ENCODE results near the gene SPEM2. TPM values are rescaled to one million over a fixed set of nuclear protein-coding genes. Genes with fewer than 3 reads are reported as not detected.

Gene SPEM2
- total RNA-seq, 1 experiment from 2014 or later = not detected

GRCh38 chr17:7403727-7403976 lies 21.8 kb upstream of the SPEM2 start:
- Histone ChIP-seq H3K9ac (ENCODE audit: extremely low read depth, insufficient read length, low read length) (peak overlapping the region; percentile 9), H3K23me2 (ENCODE audit: insufficient read length, low read depth, low read length, poor library complexity, severe bottlenecking) (peaks cover 5% of the 10 kb centered on the region), H4K8ac (replicated peaks; ENCODE audit: insufficient read length, low read depth, low read length) (no peak overlapping the region), H3K56ac (ENCODE audit: insufficient read length, low read depth, low read length) (no peak overlapping the region), H3K79me1 (ENCODE audit: insufficient read depth, low read depth, low read length, poor library complexity, severe bottlenecking) (no peaks in the 10 kb centered on the region), H3K9me3 (ENCODE audit: control insufficient read depth, low read depth, low read length) (no peaks in the 10 kb centered on the region), H3T11ph (ENCODE audit: low read length) (no peak overlapping the region), H2BK5ac (ENCODE audit: insufficient read length, low read length) (no peak overlapping the region), H4K20me1 (ENCODE audit: control insufficient read depth, insufficient read depth, insufficient read length) (no peaks in the 10 kb centered on the region), H3K18ac (ENCODE audit: insufficient read length, low read depth, low read length) (no peak overlapping the region), H3K27ac (ENCODE audit: insufficient read length, low read depth, low read length) (no peak overlapping the region), H3K4ac (ENCODE audit: low read depth, low read length) (no peak overlapping the region), H3K14ac (ENCODE audit: insufficient read depth, low read length) (peak overlapping the region; percentile 7; the same call in 1 of the 2 replicates), H2AK5ac (ENCODE audit: insufficient read length, low read length) (no peak overlapping the region), H3K4me1 (ENCODE audit: insufficient read depth, low read length) (no peaks in the 10 kb centered on the region; the same call in 1 of the 2 replicates), H4K91ac (ENCODE audit: insufficient read length, low read depth, low read length) (no peak overlapping the region), H2BK15ac (ENCODE audit: low read depth, low read length) (no peak overlapping the region), H2BK12ac (ENCODE audit: insufficient read length, low read depth, low read length) (no peak overlapping the region), H3K4me2 (ENCODE audit: insufficient read depth, insufficient read length, low read length) (peak overlapping the region; percentile 37), H4K5ac (ENCODE audit: insufficient read length, low read depth, low read length) (no peak overlapping the region), H2BK20ac (ENCODE audit: low read depth, low read length, poor library complexity, severe bottlenecking) (no peak overlapping the region), H2BK120ac (ENCODE audit: low read depth, low read length, poor library complexity, severe bottlenecking) (no peak overlapping the region), H3K23ac (ENCODE audit: insufficient read length, low read depth, low read length) (no peak overlapping the region), H2AFZ (ENCODE audit: low read length) (no peak overlapping the region), H3K79me2 (ENCODE audit: insufficient read depth, low read length) (no peaks in the 10 kb centered on the region), H3K27me3 (ENCODE audit: insufficient read depth, low read length) (no peaks in the 10 kb centered on the region)
- peaks cover 26 to 37% of the 10 kb centered on the region in 2 experiments for H3K4me1 Mint-ChIP-seq
- peak overlapping the region; percentile 84 to 94 for H3K4me3 Mint-ChIP-seq
- no peaks in the 10 kb centered on the region for H3K27me3 Mint-ChIP-seq (ENCODE audit: low read depth)
- peak overlapping the region; percentile 84 to 96 (median 96); a peak in 4 of 7 replicates for H3K27ac Mint-ChIP-seq
- peaks cover 3 to 11% (median 4%) of the 10 kb centered on the region in 3 experiments; a peak in 5 of 7 replicates for H3K36me3 Mint-ChIP-seq (ENCODE audit: insufficient read depth in 1 of 3, low read depth in 3 of 3)
- no peak for TF ChIP-seq CTCF (conservative IDR thresholded peaks at IDR 0.05)
- no peak for DNase-seq
- WGBS (ENCODE audit: extremely low coverage, insufficient read length, low lambda C conversion rate) = no CpG with 5 or more reads among the region's 13 CpGs
- H3K9me3 Mint-ChIP-seq = no peaks in the 10 kb centered on the region
